AG08396 (cell line): ENCODE results near the gene MECP2.
"Not testable (repeated sequence)": the region's sequence is repeated elsewhere in the genome, so short reads cannot be mapped to it uniquely, and the experiment has no call there.

Experiments used
- DNase-seq: peaks from one replicate; pipeline ENCODE4 v3.0.0; 2012; ENCODE audit warnings: low spot score, mixed read lengths

Gene MECP2

GRCh38 chrX:154017766-154018517 is 79.6 kb downstream of the MECP2 start:
- DNase-seq = no peak

- no peak for DNase-seq
These were observed 81.0 kb downstream of the MECP2 start for GRCh38 chrX:154016366-154017076.

- DNase-seq = no peak
These were observed 81.8 kb downstream of the MECP2 start for GRCh38 chrX:154015581-154016264.

GRCh38 chrX:154014429-154015380 is 82.8 kb downstream of the MECP2 start:
- DNase-seq = no peak

- peak; percentile 74 for DNase-seq
These were observed 83.7 kb downstream of the MECP2 start for GRCh38 chrX:154013614-154014360.

- DNase-seq = no peak
These were observed 84.5 kb downstream of the MECP2 start for GRCh38 chrX:154013001-154013421.

GRCh38 chrX:154012336-154012991 is 85.1 kb downstream of the MECP2 start:
- DNase-seq = no peak

GRCh38 chrX:154011376-154012335 is 85.9 kb downstream of the MECP2 start:
- DNase-seq = no peak

GRCh38 chrX:154010330-154011087 is 87.0 kb downstream of the MECP2 start:
- no peak for DNase-seq

- no peak for DNase-seq
These were observed 89.0 kb downstream of the MECP2 start for GRCh38 chrX:154008521-154008920.

- no peak for DNase-seq
These were observed 90.6 kb downstream of the MECP2 start for GRCh38 chrX:154006947-154007346.

GRCh38 chrX:154004315-154004714 is 93.2 kb downstream of the MECP2 start:
- DNase-seq = no peak

- peak; percentile 60 for DNase-seq
These were observed 95.2 kb downstream of the MECP2 start for GRCh38 chrX:154002215-154002719.

GRCh38 chrX:154000051-154000450 is 97.5 kb downstream of the MECP2 start:
- no peak for DNase-seq

GRCh38 chrX:153999359-154000037 is 98.0 kb downstream of the MECP2 start:
- DNase-seq = no peak

GRCh38 chrX:153995504-153995903 is 102.0 kb downstream of the MECP2 start:
- no peak for DNase-seq

- not testable (repeated sequence) for DNase-seq
These were observed 103.1 kb downstream of the MECP2 start for GRCh38 chrX:153994398-153994797.

GRCh38 chrX:153993978-153994377 is 103.5 kb downstream of the MECP2 start:
- no peak for DNase-seq
